ENCODE data around the gene EFNA2.
"Not testable (repeated sequence)": the region's sequence is repeated elsewhere in the genome, so short reads cannot be mapped to it uniquely, and the experiment has no call there.

EFNA2 gene

GRCh38 chr19:1302533-1303239, 17.0 kb downstream of the EFNA2 start:
- no peak for DNase-seq (ENCODE audit: insufficient read length, low spot score)
- no peak for TF ChIP-seq CTCF (IDR thresholded peaks at IDR 0.05; ENCODE audit: insufficient read depth, missing control alignments)
- FAIRE-seq, result no peak

- DNase-seq (ENCODE audit: insufficient read length, low spot score) (no peak), FAIRE-seq (no peak)
- no peak for TF ChIP-seq CTCF (IDR thresholded peaks at IDR 0.05; ENCODE audit: insufficient read depth, missing control alignments)
Observed at GRCh38 chr19:1304197-1304924, 18.7 kb downstream of the EFNA2 start.

GRCh38 chr19:1305354-1305753, 19.7 kb downstream of the EFNA2 start:
- FAIRE-seq; DNase-seq (ENCODE audit: insufficient read length, low spot score): not testable (repeated sequence)

- no peak for DNase-seq (ENCODE audit: insufficient read length, low spot score)
- no peak for FAIRE-seq
- TF ChIP-seq CTCF (IDR thresholded peaks at IDR 0.05; ENCODE audit: insufficient read depth, missing control alignments), result no peak
Observed at GRCh38 chr19:1307320-1307719, 21.6 kb downstream of the EFNA2 start.

- TF ChIP-seq CTCF (IDR thresholded peaks at IDR 0.05; ENCODE audit: insufficient read depth, missing control alignments), result no peak
Observed at GRCh38 chr19:1307755-1308303, 22.2 kb downstream of the EFNA2 start.

DNA sequence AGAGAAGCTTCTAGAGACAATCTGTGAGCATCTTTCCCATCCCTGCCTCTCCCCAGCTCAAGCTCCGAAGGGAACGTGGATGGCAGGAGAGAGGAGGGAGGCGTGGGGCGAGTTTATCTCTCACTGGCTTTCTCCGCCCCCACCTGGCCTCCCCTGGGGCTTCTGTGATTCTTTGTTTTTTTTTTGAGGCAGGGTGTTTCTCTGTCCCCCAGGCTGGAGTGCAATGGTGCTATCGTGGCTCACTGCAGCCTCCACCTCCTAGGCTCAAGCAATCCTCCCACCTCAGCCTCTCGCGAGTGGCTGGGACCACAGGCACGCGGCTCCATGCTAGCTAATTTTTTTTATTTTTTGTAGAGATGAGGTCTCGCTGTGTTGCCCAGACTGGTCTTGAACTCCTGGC, 23.0 kb downstream of the EFNA2 start:
- no peak for TF ChIP-seq CTCF (IDR thresholded peaks at IDR 0.05; ENCODE audit: insufficient read depth, missing control alignments)
- FAIRE-seq, result no peak
- DNase-seq (ENCODE audit: insufficient read length, low spot score), result no peak

More at GRCh38 chr19:1307755-1308303, 22.2 kb downstream of the EFNA2 start:
- FAIRE-seq (no peak), DNase-seq (ENCODE audit: insufficient read length, low spot score) (no peak)

DNA sequence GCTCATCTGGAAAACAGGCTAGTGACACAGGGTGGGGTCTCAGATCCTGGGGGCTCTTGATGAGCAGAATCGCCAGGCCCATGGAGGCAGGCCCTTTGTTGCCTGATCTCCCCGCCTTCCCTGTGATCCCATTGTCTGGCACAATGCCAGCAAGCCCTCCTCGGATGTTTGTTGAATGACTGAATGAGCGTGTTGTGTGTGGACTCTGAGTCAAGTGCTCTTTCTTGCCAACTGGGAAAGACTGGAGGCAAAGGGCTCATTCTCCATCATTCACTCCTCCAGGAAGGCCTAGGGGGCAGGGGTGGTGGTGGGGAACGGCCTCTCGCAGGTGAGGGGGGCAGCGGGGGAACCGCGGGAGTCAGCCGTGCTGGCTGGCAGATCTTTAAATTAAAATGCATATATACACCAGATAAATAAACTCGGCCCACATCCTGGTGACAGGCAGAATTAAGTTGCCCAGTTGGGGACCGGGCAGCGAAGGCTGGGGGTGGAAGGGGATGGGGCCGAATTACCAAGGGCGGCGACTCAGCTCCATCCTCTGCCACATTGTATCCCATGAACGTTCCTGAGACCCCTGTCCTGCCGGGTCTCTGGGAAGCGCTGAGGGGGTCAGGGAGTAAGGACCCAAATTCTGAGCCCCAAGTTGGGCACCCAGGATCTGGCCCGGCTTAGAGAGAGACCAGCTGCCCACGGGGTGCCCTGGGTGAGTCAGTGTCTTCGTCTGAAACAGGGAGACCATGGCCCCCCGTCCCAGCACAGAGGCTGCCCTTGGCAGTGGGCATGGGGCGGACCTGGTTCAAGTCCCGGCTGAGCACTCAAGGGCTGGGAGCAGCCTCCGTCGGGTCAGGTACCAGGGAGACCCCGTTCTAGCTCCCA, 24.5 kb downstream of the EFNA2 start:
- no peak for TF ChIP-seq CTCF (IDR thresholded peaks at IDR 0.05; ENCODE audit: insufficient read depth, missing control alignments)
- DNase-seq (ENCODE audit: insufficient read length, low spot score) (no peak), FAIRE-seq (no peak)
